ENCODE results near the gene EHMT1.

GRCh38 chr9:137880976-137881530, 262.2 kb downstream of the EHMT1 start:
- no peak for TF ChIP-seq CTCF (IDR thresholded peaks at IDR 0.05; ENCODE audit: insufficient read depth, low read length)
- no peak for TF ChIP-seq REST (IDR thresholded peaks at IDR 0.05; ENCODE audit: insufficient replicate concordance, low read depth)
- TF ChIP-seq POLR2AphosphoS5 (IDR thresholded peaks at IDR 0.05; ENCODE audit: low read depth), result no peak
